K562 (cell line): Measurements from ENCODE around the gene SUMF1. TPM values are rescaled to one million over a fixed set of nuclear protein-coding genes. Genes with fewer than 3 reads are reported as not detected.

Experiments used
- ELF1 ChIP-seq: fragments of 200-800 bp; sonication (Bioruptor generic); IDR thresholded peaks from 2 replicates; pipeline ENCODE4 v1.6.1; 2016; ENCODE audit warnings: missing genetic modification characterization, missing compliant biosample characterization
- ZNF24 ChIP-seq: fragments of 450-650 bp; IDR thresholded peaks from 2 replicates; pipeline ENCODE4 v1.6.1; 2016
- polyA plus RNA-seq, 8 experiments: library from polyadenylated mRNA; depleted of rRNA in 4 of 8; stranded (reverse) in 5 of 8; unstranded in 3 of 8; fragments of >200 nt; fragmentation: Nextera tagmentation in 2 of 8; fragmentation: Illumina TruSeq in 1 of 8; extraction: Ambion mirVana in 2 of 8; extraction: Trizol in 1 of 8; gene quantifications; 2 replicates each; pipeline versions ENCODE4 v1.2.1 to v1.2.3, GENCODE V29; 2011 to 2014; ENCODE audit warnings: inconsistent platforms in 1 of 8, missing spikeins in 1 of 8
- total RNA-seq, 7 experiments: library from RNA; depleted of rRNA in 6 of 7; stranded (reverse); fragments of >200 nt in 6 of 7; fragmentation: Illumina TruSeq in 2 of 7; extraction: Trizol in 2 of 7; gene quantifications; 2 replicates each; pipeline versions ENCODE4 v1.2.1 to v1.2.3, GENCODE V29; 2011 to 2021; ENCODE audit warnings: low replicate concordance in 1 of 7
- TF ChIP-seq, protein P1 (sequence below), 2 experiments: fragments of 450-650 bp; formaldehyde crosslinking in 1 of 2; IDR thresholded peaks; 2 replicates each; pipeline versions ENCODE4 v1.4.0 to v1.6.1; 2014 to 2020; ENCODE audit warnings: mild to moderate bottlenecking in 2 of 2, borderline replicate concordance in 1 of 2, low read depth in 1 of 2
- TF ChIP-seq, protein P2 (sequence below): sonication (generic); formaldehyde crosslinking; IDR thresholded peaks from 2 replicates; pipeline ENCODE4 v1.8.0; 2023; ENCODE audit warnings: missing genetic modification reagents, mild to moderate bottlenecking, borderline replicate concordance
- TF ChIP-seq, protein P3 (sequence below): sonication (generic); formaldehyde crosslinking; IDR thresholded peaks from 2 replicates; pipeline ENCODE4 v1.8.0; 2022; ENCODE audit warnings: mild to moderate bottlenecking, missing genetic modification reagents

Gene SUMF1
- total and polyA plus RNA-seq, 9 of the 15 experiments (the other 6 are each of a cell fraction or from before 2014, with no cell fraction given): 1.3 to 7.4 (median 4.2) TPM

DNA sequence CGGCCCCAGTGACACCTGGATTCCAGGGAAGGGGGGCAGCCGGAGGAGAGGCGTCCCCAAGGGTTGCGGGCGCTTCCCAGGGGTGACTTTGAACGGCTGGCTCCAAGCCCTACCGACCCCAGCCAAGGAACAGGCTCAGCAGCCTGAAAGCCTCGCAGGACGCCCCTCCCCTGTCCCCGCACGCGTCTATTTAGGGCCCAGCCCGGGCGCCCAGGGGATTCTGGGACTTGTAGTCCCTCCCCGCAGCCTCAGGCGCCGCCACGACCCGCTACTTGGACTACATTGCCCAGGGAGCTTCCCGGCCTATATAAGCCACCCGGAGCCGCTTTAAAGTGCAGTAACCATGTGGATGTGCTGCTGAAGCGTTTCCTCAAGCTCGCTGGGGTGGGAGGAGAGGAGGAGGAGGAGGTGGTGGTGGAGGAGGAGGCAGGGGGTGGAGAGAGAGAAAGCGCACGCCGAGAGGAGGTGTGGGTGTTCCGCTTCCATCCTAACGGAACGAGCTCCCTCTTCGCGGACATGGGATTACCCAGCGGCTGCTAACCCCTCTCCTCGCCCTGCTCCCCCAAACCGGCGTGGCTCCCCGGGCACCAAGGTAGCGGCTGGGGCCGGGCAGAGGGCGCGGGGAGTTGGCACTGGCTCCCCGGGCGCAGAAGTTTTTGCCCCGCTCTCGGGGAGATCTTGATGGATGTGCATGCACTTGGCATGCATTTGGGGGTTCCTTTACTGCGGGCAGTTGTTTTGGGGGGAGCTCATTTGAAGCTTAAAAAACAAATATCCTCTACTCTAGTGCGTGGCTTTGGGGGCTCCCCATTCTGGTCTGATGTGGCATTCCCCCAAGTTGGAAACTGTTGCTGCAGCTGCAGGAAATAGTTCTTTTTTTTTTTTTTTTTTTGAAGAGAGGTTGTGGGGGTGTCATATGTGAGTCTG, 26.2 kb upstream of the SUMF1 start, which contains the start of gene ITPR1 (continued):
- TF ChIP-seq, protein P1, sequence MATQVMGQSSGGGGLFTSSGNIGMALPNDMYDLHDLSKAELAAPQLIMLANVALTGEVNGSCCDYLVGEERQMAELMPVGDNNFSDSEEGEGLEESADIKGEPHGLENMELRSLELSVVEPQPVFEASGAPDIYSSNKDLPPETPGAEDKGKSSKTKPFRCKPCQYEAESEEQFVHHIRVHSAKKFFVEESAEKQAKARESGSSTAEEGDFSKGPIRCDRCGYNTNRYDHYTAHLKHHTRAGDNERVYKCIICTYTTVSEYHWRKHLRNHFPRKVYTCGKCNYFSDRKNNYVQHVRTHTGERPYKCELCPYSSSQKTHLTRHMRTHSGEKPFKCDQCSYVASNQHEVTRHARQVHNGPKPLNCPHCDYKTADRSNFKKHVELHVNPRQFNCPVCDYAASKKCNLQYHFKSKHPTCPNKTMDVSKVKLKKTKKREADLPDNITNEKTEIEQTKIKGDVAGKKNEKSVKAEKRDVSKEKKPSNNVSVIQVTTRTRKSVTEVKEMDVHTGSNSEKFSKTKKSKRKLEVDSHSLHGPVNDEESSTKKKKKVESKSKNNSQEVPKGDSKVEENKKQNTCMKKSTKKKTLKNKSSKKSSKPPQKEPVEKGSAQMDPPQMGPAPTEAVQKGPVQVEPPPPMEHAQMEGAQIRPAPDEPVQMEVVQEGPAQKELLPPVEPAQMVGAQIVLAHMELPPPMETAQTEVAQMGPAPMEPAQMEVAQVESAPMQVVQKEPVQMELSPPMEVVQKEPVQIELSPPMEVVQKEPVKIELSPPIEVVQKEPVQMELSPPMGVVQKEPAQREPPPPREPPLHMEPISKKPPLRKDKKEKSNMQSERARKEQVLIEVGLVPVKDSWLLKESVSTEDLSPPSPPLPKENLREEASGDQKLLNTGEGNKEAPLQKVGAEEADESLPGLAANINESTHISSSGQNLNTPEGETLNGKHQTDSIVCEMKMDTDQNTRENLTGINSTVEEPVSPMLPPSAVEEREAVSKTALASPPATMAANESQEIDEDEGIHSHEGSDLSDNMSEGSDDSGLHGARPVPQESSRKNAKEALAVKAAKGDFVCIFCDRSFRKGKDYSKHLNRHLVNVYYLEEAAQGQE (IDR thresholded peaks at IDR 0.05; ENCODE audit: borderline replicate concordance): peak; percentile 31; the same call in 1 of the 2 replicates
- TF ChIP-seq, protein P1 (CRISPR knock-in tag; IDR thresholded peaks at IDR 0.05; ENCODE audit: low read depth): peak; percentile 55; the same call in 1 of the 2 replicates
- TF ChIP-seq, protein P2, sequence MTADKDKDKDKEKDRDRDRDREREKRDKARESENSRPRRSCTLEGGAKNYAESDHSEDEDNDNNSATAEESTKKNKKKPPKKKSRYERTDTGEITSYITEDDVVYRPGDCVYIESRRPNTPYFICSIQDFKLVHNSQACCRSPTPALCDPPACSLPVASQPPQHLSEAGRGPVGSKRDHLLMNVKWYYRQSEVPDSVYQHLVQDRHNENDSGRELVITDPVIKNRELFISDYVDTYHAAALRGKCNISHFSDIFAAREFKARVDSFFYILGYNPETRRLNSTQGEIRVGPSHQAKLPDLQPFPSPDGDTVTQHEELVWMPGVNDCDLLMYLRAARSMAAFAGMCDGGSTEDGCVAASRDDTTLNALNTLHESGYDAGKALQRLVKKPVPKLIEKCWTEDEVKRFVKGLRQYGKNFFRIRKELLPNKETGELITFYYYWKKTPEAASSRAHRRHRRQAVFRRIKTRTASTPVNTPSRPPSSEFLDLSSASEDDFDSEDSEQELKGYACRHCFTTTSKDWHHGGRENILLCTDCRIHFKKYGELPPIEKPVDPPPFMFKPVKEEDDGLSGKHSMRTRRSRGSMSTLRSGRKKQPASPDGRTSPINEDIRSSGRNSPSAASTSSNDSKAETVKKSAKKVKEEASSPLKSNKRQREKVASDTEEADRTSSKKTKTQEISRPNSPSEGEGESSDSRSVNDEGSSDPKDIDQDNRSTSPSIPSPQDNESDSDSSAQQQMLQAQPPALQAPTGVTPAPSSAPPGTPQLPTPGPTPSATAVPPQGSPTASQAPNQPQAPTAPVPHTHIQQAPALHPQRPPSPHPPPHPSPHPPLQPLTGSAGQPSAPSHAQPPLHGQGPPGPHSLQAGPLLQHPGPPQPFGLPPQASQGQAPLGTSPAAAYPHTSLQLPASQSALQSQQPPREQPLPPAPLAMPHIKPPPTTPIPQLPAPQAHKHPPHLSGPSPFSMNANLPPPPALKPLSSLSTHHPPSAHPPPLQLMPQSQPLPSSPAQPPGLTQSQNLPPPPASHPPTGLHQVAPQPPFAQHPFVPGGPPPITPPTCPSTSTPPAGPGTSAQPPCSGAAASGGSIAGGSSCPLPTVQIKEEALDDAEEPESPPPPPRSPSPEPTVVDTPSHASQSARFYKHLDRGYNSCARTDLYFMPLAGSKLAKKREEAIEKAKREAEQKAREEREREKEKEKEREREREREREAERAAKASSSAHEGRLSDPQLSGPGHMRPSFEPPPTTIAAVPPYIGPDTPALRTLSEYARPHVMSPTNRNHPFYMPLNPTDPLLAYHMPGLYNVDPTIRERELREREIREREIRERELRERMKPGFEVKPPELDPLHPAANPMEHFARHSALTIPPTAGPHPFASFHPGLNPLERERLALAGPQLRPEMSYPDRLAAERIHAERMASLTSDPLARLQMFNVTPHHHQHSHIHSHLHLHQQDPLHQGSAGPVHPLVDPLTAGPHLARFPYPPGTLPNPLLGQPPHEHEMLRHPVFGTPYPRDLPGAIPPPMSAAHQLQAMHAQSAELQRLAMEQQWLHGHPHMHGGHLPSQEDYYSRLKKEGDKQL (CRISPR knock-in tag): no peak
- TF ChIP-seq ZNF24: no peak
- TF ChIP-seq ELF1 (tag): peak; percentile 24
- TF ChIP-seq, protein P3, sequence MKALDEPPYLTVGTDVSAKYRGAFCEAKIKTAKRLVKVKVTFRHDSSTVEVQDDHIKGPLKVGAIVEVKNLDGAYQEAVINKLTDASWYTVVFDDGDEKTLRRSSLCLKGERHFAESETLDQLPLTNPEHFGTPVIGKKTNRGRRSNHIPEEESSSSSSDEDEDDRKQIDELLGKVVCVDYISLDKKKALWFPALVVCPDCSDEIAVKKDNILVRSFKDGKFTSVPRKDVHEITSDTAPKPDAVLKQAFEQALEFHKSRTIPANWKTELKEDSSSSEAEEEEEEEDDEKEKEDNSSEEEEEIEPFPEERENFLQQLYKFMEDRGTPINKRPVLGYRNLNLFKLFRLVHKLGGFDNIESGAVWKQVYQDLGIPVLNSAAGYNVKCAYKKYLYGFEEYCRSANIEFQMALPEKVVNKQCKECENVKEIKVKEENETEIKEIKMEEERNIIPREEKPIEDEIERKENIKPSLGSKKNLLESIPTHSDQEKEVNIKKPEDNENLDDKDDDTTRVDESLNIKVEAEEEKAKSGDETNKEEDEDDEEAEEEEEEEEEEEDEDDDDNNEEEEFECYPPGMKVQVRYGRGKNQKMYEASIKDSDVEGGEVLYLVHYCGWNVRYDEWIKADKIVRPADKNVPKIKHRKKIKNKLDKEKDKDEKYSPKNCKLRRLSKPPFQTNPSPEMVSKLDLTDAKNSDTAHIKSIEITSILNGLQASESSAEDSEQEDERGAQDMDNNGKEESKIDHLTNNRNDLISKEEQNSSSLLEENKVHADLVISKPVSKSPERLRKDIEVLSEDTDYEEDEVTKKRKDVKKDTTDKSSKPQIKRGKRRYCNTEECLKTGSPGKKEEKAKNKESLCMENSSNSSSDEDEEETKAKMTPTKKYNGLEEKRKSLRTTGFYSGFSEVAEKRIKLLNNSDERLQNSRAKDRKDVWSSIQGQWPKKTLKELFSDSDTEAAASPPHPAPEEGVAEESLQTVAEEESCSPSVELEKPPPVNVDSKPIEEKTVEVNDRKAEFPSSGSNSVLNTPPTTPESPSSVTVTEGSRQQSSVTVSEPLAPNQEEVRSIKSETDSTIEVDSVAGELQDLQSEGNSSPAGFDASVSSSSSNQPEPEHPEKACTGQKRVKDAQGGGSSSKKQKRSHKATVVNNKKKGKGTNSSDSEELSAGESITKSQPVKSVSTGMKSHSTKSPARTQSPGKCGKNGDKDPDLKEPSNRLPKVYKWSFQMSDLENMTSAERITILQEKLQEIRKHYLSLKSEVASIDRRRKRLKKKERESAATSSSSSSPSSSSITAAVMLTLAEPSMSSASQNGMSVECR (CRISPR knock-in tag): peak; percentile 81
